ENCODE results near the gene KLK3.
"Not testable (repeated sequence)": the region's sequence is repeated elsewhere in the genome, so short reads cannot be mapped to it uniquely, and the experiment has no call there.

KLK3 gene

GRCh38 chr19:50869479-50869878, 14.8 kb downstream of the KLK3 start:
- no peak for DNase-seq

- DNase-seq, result no peak
Measured at GRCh38 chr19:50870417-50871089, 15.8 kb downstream of the KLK3 start.

- DNase-seq, result no peak
Measured at GRCh38 chr19:50873056-50873455, 18.3 kb downstream of the KLK3 start, which contains the start of gene KLK2. KLK2 (plus strand) TSS chr19:50873439; CDS start chr19:50873474, 35 bp downstream.

GRCh38 chr19:50874211-50874610, 19.5 kb downstream of the KLK3 start:
- no peak for DNase-seq

- DNase-seq, result no peak
Measured at GRCh38 chr19:50875795-50876422, 21.2 kb downstream of the KLK3 start.

GRCh38 chr19:50876456-50876855, 21.7 kb downstream of the KLK3 start:
- DNase-seq, result no peak

GRCh38 chr19:50877338-50877737, 22.6 kb downstream of the KLK3 start:
- no peak for DNase-seq

- no peak for DNase-seq
Measured at GRCh38 chr19:50878851-50879250, 24.1 kb downstream of the KLK3 start.

GRCh38 chr19:50880241-50880640, 25.5 kb downstream of the KLK3 start:
- DNase-seq, result no peak

GRCh38 chr19:50882188-50882587, 27.5 kb downstream of the KLK3 start:
- no peak for DNase-seq

- no peak for DNase-seq
Measured at GRCh38 chr19:50889638-50890037, 34.9 kb downstream of the KLK3 start.

GRCh38 chr19:50890422-50891252, 35.9 kb downstream of the KLK3 start:
- DNase-seq, result peak; percentile 57

- DNase-seq, result no peak
Measured at GRCh38 chr19:50891253-50891625, 36.5 kb downstream of the KLK3 start.

GRCh38 chr19:50893047-50893736, 38.5 kb downstream of the KLK3 start:
- DNase-seq, result no peak

GRCh38 chr19:50894478-50895356, 40.0 kb downstream of the KLK3 start:
- DNase-seq, result no peak

GRCh38 chr19:50896089-50896590, 41.4 kb downstream of the KLK3 start:
- DNase-seq, result not testable (repeated sequence)

- DNase-seq, result peak; percentile 8
Measured at GRCh38 chr19:50896591-50897190, 42.0 kb downstream of the KLK3 start.

- DNase-seq, result no peak
Measured at GRCh38 chr19:50897191-50897607, 42.5 kb downstream of the KLK3 start.

- no peak for DNase-seq
Measured at GRCh38 chr19:50897612-50898011, 42.9 kb downstream of the KLK3 start.

GRCh38 chr19:50898018-50898417, 43.3 kb downstream of the KLK3 start:
- DNase-seq, result no peak

- DNase-seq, result no peak
Measured at GRCh38 chr19:50899569-50899968, 44.9 kb downstream of the KLK3 start.
